Endothelial cell of umbilical vein (primary cell): Measurements from ENCODE around the gene DR1. TPM values are rescaled to one million over a fixed set of nuclear protein-coding genes. Genes with fewer than 3 reads are reported as not detected.

ENCODE experiments used
- BruUV-seq: library from RNA; stranded (reverse); fragments of 400-500 nt; replicated peaks from 2 replicates; lab custom pipeline; 2021; lab: Mats Ljungman, UMichigan
- CTCF ChIA-PET: fragments of 300-600, 350-600 bp; sonication (Branson Sonifier 250); formaldehyde crosslinking; loops from one replicate; lab custom pipeline; 2021; ENCODE audit warnings: antibody characterized with exemption, inconsistent platforms; lab: Charles Lee
- POLR2A ChIA-PET: fragments of 300-600, 350-600 bp; sonication (Branson Sonifier 250); formaldehyde crosslinking; loops from one replicate; lab custom pipeline; 2021; ENCODE audit warnings: antibody characterized with exemption, inconsistent platforms; lab: Charles Lee
- DNase-seq: peaks from one replicate; pipeline ENCODE4 v3.0.0-alpha.2; 2011; ENCODE audit warnings: low read depth, low spot score
- FAIRE-seq: peaks from 2 replicates; lab custom pipeline; 2011; peaks lifted over from hg19 to GRCh38; lab: Jason Lieb, UNC
- H2AFZ ChIP-seq: 2 replicates; pipeline ENCODE4 v1.6.0; 2012; ENCODE audit warnings: low read depth, low read length, control low read depth, inconsistent platforms
- H3K27ac ChIP-seq: 2 replicates; pipeline ENCODE4 v1.5.1; 2011; ENCODE audit warnings: low read depth, mild to moderate bottlenecking, control low read depth, low read length, moderate library complexity; ENCODE audit not compliant: insufficient read depth
- H3K27me3 ChIP-seq, 2 experiments: 2 replicates each; pipeline versions ENCODE4 v1.6.0 to v1.6.1; 2011; ENCODE audit warnings: low read length in 2 of 2, mixed read lengths in 1 of 2; ENCODE audit not compliant: control insufficient read depth in 2 of 2, insufficient read depth in 2 of 2
- H3K36me3 ChIP-seq, 2 experiments: 2 replicates in 1 of 2; 3 replicates in 1 of 2; pipeline ENCODE4 v1.5.1; 2011; ENCODE audit warnings: low read length in 2 of 2, mild to moderate bottlenecking in 1 of 2, moderate library complexity in 1 of 2; ENCODE audit not compliant: control insufficient read depth in 2 of 2, insufficient read depth in 2 of 2; ENCODE audit errors: extremely low read depth in 1 of 2
- H3K4me1 ChIP-seq: 3 replicates; pipeline ENCODE4 v1.5.1; 2011; ENCODE audit warnings: mild to moderate bottlenecking, low read length; ENCODE audit not compliant: control insufficient read depth, insufficient read depth; ENCODE audit errors: extremely low read depth
- H3K4me2 ChIP-seq: 2 replicates; pipeline ENCODE4 v1.6.1; 2011; ENCODE audit warnings: low read length, control low read depth, mixed read lengths; ENCODE audit not compliant: insufficient read depth
- H3K4me3 ChIP-seq, 3 experiments: fragments of 200-600 bp in 1 of 3; sonication (generic), shearing (Covaris generic) in 1 of 3; replicated peaks in 1 of 3; 2 replicates each; pipeline ENCODE4 v1.5.1; 2011 to 2016; ENCODE audit warnings: control low read depth in 3 of 3, low read length in 3 of 3, mild to moderate bottlenecking in 2 of 3, inconsistent platforms in 1 of 3, low read depth in 1 of 3, moderate library complexity in 1 of 3; ENCODE audit not compliant: insufficient read depth in 1 of 3
- H3K79me2 ChIP-seq: 2 replicates; pipeline ENCODE4 v1.6.0; 2012; ENCODE audit warnings: low read length, inconsistent platforms; ENCODE audit not compliant: control insufficient read depth, insufficient read depth
- H3K9ac ChIP-seq: replicated peaks from 2 replicates; pipeline ENCODE3; 2011; ENCODE audit warnings: low read length, control low read depth; ENCODE audit not compliant: insufficient read depth; ENCODE audit errors: extremely low read depth
- H3K9me1 ChIP-seq: replicated peaks from 3 replicates; pipeline ENCODE4 v1.6.0; 2011; ENCODE audit warnings: mild to moderate bottlenecking, low read length; ENCODE audit not compliant: control insufficient read depth, insufficient read depth; ENCODE audit errors: extremely low read depth
- H3K9me3 ChIP-seq: replicated peaks from 2 replicates; pipeline ENCODE4 v1.5.1; 2012; ENCODE audit warnings: low read length, inconsistent platforms; ENCODE audit not compliant: control insufficient read depth, insufficient read depth
- H4K20me1 ChIP-seq: replicated peaks from 2 replicates; pipeline ENCODE3; 2011; ENCODE audit warnings: mild to moderate bottlenecking, low read length; ENCODE audit not compliant: control insufficient read depth, insufficient read depth; ENCODE audit errors: extremely low read depth
- EZH2 ChIP-seq: IDR thresholded peaks from 2 replicates; pipeline ENCODE4 v1.6.1; 2012; ENCODE audit warnings: borderline replicate concordance, low read depth, mild to moderate bottlenecking, moderate library complexity, low read length, inconsistent platforms; ENCODE audit not compliant: severe bottlenecking
- FOS ChIP-seq: IDR thresholded peaks from 2 replicates; pipeline ENCODE4 v1.6.1; 2011; ENCODE audit warnings: mild to moderate bottlenecking, low read length, moderate library complexity, borderline replicate concordance; ENCODE audit not compliant: insufficient read depth
- GATA2 ChIP-seq: IDR thresholded peaks from 2 replicates; pipeline ENCODE4 v1.7.0; 2011; ENCODE audit warnings: low read depth, mild to moderate bottlenecking, moderate library complexity, mixed read lengths, low read length; ENCODE audit not compliant: insufficient read length, insufficient read depth
- JUN ChIP-seq: IDR thresholded peaks from 2 replicates; pipeline ENCODE4 v1.6.1; 2011; ENCODE audit warnings: borderline replicate concordance, low read depth; ENCODE audit not compliant: insufficient read length, insufficient read depth
- MAX ChIP-seq: IDR thresholded peaks from 2 replicates; pipeline ENCODE4 v1.6.1; 2011; ENCODE audit not compliant: insufficient read depth, insufficient read length
- MYC ChIP-seq: IDR thresholded peaks from one replicate; pipeline ENCODE4 v1.6.1; 2011; ENCODE audit warnings: mild to moderate bottlenecking, low read depth, low read length
- POLR2A ChIP-seq: IDR thresholded peaks from 2 replicates; pipeline ENCODE4 v1.6.1; 2012; ENCODE audit warnings: low read depth, mild to moderate bottlenecking, control low read depth, low read length
- POLR2AphosphoS5 ChIP-seq: IDR thresholded peaks from 2 replicates; pipeline ENCODE4 v1.6.1; 2012; ENCODE audit warnings: low read depth, mild to moderate bottlenecking, control low read depth, low read length, moderate library complexity; ENCODE audit not compliant: insufficient read depth
- dilution Hi-C: fragments of 300-500 bp; cut with MboI; formaldehyde crosslinking; loops from one replicate; pipeline ENCODE4 v1.15.0; 2019; ENCODE audit warnings: low sequenced_read_pairs; ENCODE audit not compliant: extremely low pct_ligation_motif_present
- intact Hi-C: fragments of 100-400 bp; cut with micrococcal nuclease; formaldehyde crosslinking; loops from one replicate; pipeline ENCODE4 v1.10.0; 2022
- polyA plus RNA-seq, 4 experiments: library from polyadenylated mRNA; depleted of rRNA in 3 of 4; stranded (reverse) in 3 of 4; unstranded in 1 of 4; fragments of >200 nt; gene quantifications; 2 replicates each; pipeline versions ENCODE4 v1.2.1 to v1.2.3, GENCODE V29; 2011 to 2012; ENCODE audit warnings: missing spikeins in 1 of 4
- total RNA-seq: library from RNA; stranded (reverse); gene quantifications from 2 replicates; pipeline ENCODE4 v1.2.3, GENCODE V29; 2021
- TF ChIP-seq, protein P1 (sequence below), 2 donors: IDR thresholded peaks; 1 replicate in 1 of 2; 2 replicates in 1 of 2; pipeline ENCODE4 v1.5.1; 2011; ENCODE audit warnings: low read length in 2 of 2, mild to moderate bottlenecking in 2 of 2, moderate library complexity in 2 of 2, control low read depth in 1 of 2, inconsistent platforms in 1 of 2, low read depth in 1 of 2; ENCODE audit not compliant: insufficient read depth in 1 of 2; ENCODE audit errors: extremely low read depth in 1 of 2

The DR1 gene
- total and polyA plus RNA-seq, 2 donors (not counting 3 experiments of a cell fraction or from before 2014, with no cell fraction given): 11.7 to 49.4 TPM

DNA sequence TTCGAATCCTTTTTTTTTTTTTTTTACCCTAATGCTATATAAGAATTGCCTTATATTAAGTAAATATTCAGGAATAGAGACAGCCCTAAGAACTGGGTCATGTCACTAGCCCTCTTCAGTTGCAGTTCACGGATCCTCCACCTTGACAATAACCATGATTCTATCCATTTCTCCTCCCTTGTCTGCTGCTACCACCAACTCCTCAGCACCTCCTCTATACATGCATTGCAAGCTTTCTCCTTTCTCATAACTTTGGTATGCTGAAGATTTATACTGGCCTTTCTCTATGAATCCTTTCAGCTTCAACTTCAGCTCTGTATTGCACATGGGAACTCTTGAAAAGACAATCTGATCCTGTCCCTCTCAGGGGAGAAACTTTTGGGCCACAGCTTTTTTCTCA, 14.3 kb upstream of the DR1 start:
- Histone ChIP-seq H3K4me2 (no peak overlapping the region), H3K9ac (no peak overlapping the region), H3K36me3 (no peaks in the 10 kb centered on the region), H4K20me1 (no peaks in the 10 kb centered on the region), H3K27me3 (no peaks in the 10 kb centered on the region), H3K79me2 (no peaks in the 10 kb centered on the region), H3K27ac (no peak overlapping the region), H2AFZ (no peak overlapping the region), H3K4me1 (peaks cover 3% of the 10 kb centered on the region), H3K4me3 (no peak overlapping the region), H3K9me1 (no peaks in the 10 kb centered on the region), H3K9me3 (no peaks in the 10 kb centered on the region)
- no TSS peak for BruUV-seq
- ChIA-PET POLR2A (interaction anchor here (1.0 kb wide), 1 partner anchor 13 kb away, joined by 3 read pairs; no protein-coding TSS in a partner anchor), CTCF (interaction anchor here (1.2 kb wide), 1 partner anchor 27 kb away, joined by 4 read pairs; no protein-coding TSS in a partner anchor)
- TF ChIP-seq POLR2AphosphoS5 (no peak), EZH2 (no peak)
- intact Hi-C loops (no loop called here), dilution Hi-C loops (no loop called here)
- no peak for FAIRE-seq
- DNase-seq: no peak

GRCh38 chr1:93332368-93332767, 13.3 kb upstream of the DR1 start:
- Histone ChIP-seq H2AFZ (no peak overlapping the region), H3K9ac (no peak overlapping the region), H3K4me3 (no peak overlapping the region), H3K4me1 (peaks cover 6% of the 10 kb centered on the region), H3K36me3 (no peaks in the 10 kb centered on the region), H3K27me3 (no peaks in the 10 kb centered on the region), H3K79me2 (no peaks in the 10 kb centered on the region), H4K20me1 (no peaks in the 10 kb centered on the region), H3K4me2 (no peak overlapping the region), H3K9me3 (no peaks in the 10 kb centered on the region), H3K27ac (no peak overlapping the region), H3K9me1 (no peaks in the 10 kb centered on the region)
- intact Hi-C loops: no loop called here
- DNase-seq (no peak), FAIRE-seq (no peak)
- BruUV-seq: no TSS peak
- TF ChIP-seq FOS (no peak), POLR2AphosphoS5 (no peak), MAX (no peak), EZH2 (no peak), GATA2 (no peak), POLR2A (no peak), MYC (no peak), JUN (no peak)
- TF ChIP-seq, protein P1, sequence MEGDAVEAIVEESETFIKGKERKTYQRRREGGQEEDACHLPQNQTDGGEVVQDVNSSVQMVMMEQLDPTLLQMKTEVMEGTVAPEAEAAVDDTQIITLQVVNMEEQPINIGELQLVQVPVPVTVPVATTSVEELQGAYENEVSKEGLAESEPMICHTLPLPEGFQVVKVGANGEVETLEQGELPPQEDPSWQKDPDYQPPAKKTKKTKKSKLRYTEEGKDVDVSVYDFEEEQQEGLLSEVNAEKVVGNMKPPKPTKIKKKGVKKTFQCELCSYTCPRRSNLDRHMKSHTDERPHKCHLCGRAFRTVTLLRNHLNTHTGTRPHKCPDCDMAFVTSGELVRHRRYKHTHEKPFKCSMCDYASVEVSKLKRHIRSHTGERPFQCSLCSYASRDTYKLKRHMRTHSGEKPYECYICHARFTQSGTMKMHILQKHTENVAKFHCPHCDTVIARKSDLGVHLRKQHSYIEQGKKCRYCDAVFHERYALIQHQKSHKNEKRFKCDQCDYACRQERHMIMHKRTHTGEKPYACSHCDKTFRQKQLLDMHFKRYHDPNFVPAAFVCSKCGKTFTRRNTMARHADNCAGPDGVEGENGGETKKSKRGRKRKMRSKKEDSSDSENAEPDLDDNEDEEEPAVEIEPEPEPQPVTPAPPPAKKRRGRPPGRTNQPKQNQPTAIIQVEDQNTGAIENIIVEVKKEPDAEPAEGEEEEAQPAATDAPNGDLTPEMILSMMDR (IDR thresholded peaks at IDR 0.05; ENCODE audit: extremely low read depth in 1 of 2, insufficient read depth in 1 of 2, low read depth in 1 of 2, low read length in 2 of 2): no peak
- CTCF ChIA-PET: no interaction called here
- POLR2A ChIA-PET: no interaction called here
- dilution Hi-C loops: no loop called here
